Adipose tissue (tissue), 3 donors: ENCODE data around the gene NRIP3. TPM values are rescaled to one million over a fixed set of nuclear protein-coding genes. Genes with fewer than 3 reads are reported as not detected.

Experiments
- H3K27ac ChIP-seq: one replicate; pipeline ENCODE4 v1.5.1; 2013; ENCODE audit warnings: low read depth, low read length
- WGBS, 3 donors: extraction: QIAGEN DNeasy Blood & Tissue Kit; methylation state at CpG; one replicate each; pipeline ENCODE4 v1.1.7; 2013; 5-methylcytosine and 5-hydroxymethylcytosine counted together
- polyA plus RNA-seq, 3 donors: library from polyadenylated mRNA; stranded (reverse); fragments of 200-250 nt; gene quantifications; one replicate each; pipeline ENCODE4 v1.2.3, GENCODE V29; 2013
- donor health status: healthy with polysubstance abuse.
- donor health status: Bipolar disorder and iron deficiency.
- donor health status: healthy.

NRIP3 gene
- under 1 TPM; 0.16 to 0.61 (median 0.34) TPM for polyA plus RNA-seq

DNA sequence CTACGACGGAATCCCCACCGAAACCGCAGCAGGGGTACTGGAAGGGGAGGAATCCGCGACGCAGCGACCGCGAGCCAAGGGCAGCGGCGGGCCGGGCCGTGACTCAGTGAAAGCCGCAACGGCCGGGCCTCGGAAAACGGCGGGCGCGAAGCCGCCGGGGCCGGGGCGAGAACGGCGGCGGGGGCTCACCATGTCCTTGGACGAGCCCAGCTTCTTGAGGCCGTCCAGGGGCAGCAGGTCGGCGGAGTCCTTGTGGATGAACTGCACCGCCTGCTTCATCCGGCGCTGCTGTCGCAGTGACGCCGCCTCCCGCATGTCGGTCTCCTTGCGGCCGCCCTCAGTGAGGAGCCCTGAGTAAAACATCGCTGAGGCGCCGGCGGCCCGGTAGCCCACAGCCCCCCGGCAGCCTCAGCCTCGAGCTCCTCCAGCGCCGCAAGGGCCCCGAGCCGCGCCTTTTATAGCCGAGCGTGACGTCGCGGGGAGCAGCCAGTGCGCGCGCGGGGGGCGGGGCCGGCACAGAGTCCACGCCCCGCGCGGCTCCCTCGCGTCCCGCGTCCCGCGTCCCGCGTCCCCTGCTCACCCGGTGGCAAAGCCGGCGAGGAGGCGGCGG, at the start of gene NRIP3:
TSS of gene NRIP3 (minus strand) at position 429 of the 610 bp plus-strand sequence. CDS start at position 363, 66 bp downstream.
- no peak within 1 kb of the TSS for H3K27ac ChIP-seq
- WGBS, 3 donors: 1 to 2% (median 2%) methylated on average over 65 to 83 of the region's 83 CpGs

DNA sequence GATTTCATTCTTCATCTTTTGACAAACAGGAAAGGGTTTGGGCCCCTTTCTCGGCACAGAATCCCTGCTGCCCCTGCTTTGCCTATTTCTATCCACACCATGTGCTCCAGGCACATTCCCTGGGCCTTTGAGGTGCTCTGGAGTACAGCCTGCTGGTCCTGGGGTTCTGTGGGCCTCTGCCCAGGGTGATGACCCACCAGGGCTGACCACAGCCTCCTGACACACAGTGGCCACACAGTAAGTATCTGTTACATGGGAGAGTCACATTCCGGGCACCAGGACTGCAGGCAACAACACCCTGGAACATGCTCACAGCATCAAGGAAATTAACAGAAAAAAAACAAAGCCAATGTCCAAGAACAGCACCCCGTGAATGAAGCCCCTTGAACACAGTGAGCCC, 48.5 kb upstream of the NRIP3 start:
- WGBS, 3 donors: 91 to 94% (median 91%) methylated on average over 3 of the region's 3 CpGs
- no peak overlapping the region for H3K27ac ChIP-seq

DNA sequence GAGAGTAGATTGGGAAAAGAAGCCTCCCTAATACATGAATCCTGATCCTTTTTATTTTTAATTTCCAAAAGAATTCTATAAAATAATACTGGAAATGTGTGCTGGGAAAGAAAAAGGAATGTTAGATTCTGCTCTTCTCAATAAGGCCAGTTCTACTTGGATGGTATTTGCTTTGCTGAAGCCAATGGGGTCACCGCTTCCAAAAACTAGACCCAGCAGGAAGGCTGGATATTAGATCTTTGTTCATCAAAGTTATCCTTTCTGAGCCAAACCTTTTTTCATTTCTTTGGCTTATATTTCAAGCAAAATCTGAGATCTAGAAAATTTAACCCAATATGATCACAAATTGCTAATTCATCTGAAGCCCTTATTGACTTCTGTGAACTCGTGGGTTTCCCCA, 46.2 kb upstream of the NRIP3 start:
- H3K27ac ChIP-seq: no peak overlapping the region
- 94 to 98% (median 95%) methylated on average over 2 of the region's 2 CpGs for WGBS, 3 donors

DNA sequence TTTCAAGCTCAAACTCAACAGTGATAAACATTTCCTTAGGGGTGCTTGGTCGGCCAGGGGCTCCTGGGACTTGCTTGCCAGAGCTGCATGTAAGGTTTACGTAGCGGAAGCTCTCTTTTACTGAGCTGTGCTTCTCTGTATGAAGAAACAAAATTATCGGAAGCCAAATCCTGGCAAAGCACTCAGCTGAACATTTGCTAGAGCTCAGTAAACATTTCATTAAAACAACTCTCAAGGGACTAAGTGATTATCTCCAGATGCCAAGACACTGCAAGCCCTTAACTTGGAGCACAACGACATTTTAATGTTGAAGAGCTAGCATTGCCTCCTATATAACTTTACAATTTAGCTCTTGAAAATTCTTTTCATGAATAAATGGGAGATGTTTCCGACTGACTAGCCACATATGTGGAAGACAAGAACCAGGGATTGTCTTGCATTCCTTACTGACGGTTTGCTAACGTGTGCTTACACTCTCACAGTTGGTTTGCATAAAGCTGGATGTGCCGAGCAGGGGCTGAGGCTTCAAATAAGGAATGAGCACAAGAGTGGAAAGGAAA, 44.2 kb upstream of the NRIP3 start:
- 39 to 68% (median 56%) methylated on average over 9 of the region's 9 CpGs for WGBS, 3 donors
- H3K27ac ChIP-seq: no peak overlapping the region

DNA sequence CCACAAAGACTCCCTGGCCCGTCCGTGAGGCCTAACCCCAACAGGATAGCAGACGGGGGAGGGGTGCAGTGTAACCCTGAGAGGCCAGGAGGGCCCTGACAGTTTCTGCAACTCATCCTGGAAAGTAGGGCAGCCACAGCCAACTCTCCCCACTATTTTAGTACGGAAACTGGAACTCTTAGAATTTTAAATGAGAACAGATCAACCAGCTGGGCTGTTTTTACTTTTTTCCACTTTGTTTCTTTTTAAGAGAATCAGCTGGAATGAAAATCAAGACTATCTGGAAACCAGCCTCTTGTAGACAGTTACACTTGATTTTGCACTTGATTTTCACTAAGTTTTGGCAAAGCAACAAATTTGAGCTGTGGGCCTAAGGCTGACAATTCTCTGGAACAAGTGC, 42.7 kb upstream of the NRIP3 start:
- WGBS, 3 donors: 57 to 85% (median 77%) methylated on average over 4 of the region's 4 CpGs
- no peak overlapping the region for H3K27ac ChIP-seq

DNA sequence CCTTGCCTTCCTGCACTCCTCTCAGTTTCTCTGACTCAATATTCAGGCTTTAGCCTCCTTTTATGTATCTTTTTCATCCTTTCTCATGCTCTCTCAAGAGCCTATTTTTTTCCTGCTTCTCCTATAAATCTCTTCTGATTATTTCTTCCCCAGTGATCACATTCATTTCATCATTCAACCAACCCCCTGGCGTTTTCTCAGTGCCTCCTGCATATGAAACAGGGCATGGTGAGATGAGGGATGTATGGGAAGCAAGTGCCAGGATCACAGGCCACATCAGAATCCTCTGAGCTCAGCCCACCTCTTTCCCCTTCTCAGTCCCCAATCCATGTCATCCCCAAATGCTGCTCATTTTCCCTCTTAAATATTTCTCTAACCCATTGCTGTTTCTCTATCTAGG, 38.7 kb upstream of the NRIP3 start:
- WGBS, 3 donors: 58 to 91% (median 66%) methylated on average over 1 of the region's 1 CpG
- no peak overlapping the region for H3K27ac ChIP-seq

DNA sequence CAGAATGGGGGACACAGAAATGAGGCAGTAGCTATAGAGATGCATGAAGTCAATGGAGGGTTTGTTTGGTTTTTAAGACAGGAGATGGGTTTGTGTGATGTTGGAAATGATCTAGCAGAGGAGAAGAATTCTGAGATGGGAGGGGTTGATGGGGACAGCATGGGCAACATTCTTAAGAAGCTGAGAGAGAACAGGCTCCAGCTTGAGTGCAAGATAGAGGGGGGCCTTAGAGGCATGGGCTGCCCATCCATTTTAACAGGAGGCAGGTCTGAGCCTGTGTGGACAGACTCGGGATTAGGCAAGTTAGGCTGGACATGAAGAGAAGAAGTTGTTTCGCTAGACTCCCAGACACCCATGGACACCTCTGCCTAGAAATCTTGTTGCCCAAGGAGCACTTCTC, 37.9 kb upstream of the NRIP3 start:
- H3K27ac ChIP-seq: no peak overlapping the region
- 94 to 97% (median 96%) methylated on average over 2 of the region's 2 CpGs for WGBS, 3 donors

DNA sequence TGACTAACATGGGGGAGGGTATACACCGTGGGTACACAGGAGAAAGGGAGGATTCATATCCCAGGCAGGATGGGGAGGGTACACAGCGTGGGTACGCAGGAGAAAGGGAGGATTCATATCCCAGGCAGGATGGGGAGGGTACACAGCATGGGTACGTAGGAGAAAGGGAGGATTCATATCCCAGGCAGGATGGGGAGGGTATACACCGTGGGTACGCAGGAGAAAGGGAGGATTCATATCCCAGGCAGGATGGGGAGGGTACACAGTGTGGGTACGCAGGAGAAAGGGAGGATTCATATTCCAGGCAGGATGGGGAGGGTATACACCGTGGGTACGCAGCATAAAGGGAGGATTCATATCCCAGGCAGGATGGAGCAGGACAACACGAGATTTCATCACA, 36.6 kb upstream of the NRIP3 start:
- H3K27ac ChIP-seq: no peak overlapping the region

DNA sequence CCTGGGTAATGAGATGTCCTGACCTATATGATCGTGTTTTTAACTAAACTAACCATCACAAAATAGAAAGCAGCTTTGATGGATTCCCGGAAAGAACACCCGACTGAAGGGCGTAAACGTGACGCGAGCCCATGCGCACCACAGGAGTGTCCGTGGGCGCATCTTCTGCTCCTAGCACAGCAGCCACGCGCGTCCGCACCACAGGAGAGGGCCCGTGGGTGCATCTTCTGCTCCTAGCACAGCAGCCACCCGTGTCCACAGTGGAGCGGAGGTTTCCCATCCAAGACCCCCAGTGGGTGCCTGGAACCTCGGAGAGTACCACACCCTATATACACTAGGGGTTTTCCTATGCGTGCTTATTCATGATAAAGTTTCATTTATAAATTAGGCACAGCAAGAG, 36.1 kb upstream of the NRIP3 start:
- WGBS, 3 donors: 95 to 97% (median 95%) methylated on average over 19 of the region's 19 CpGs
- no peak overlapping the region for H3K27ac ChIP-seq

More for the DNA sequence above, 36.6 kb upstream of the NRIP3 start:
- WGBS, 3 donors: 92 to 95% (median 93%) methylated on average over 10 of the region's 10 CpGs

DNA sequence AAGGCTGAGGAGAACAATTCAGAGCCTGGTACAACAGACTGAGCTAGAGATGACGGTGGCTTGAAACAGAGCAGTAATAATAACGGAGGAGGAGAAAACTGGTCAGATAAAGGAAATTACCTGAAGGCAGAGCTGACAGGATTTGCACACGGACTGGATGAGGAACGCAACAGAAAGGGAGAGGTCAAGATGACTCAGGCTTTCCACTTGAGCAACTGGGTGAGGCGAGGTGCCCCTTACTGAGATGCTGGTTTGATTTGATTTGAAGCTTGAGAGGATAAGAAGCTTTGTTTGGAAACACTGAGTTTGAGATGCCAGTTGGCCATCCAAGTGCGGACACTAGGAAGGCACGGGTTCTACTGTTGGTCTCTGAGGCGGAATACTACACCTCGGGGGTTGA, 35.4 kb upstream of the NRIP3 start:
- no peak overlapping the region for H3K27ac ChIP-seq
- 88 to 97% (median 90%) methylated on average over 9 of the region's 9 CpGs for WGBS, 3 donors

DNA sequence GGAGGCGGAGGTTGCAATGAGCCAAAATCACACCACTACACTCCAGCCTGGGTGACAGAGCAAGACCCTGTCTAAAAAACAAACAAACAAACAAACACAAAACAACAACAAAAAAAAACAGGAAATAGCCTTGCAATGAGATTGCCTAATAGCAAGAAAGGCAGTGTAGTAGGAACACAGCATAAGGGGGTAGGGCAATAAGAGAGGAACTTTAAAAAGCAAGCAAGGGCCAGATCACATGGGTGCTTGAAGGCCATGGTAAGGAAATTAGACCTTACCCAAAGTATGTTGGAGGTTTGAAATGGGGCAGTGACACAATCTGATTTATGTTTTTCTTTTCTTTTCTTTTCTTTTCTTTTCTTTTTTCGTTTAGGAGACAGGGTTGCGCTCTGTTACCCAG, 34.7 kb upstream of the NRIP3 start:
- 92 to 100% (median 93%) methylated on average over 3 of the region's 3 CpGs for WGBS, 3 donors
- H3K27ac ChIP-seq: no peak overlapping the region

DNA sequence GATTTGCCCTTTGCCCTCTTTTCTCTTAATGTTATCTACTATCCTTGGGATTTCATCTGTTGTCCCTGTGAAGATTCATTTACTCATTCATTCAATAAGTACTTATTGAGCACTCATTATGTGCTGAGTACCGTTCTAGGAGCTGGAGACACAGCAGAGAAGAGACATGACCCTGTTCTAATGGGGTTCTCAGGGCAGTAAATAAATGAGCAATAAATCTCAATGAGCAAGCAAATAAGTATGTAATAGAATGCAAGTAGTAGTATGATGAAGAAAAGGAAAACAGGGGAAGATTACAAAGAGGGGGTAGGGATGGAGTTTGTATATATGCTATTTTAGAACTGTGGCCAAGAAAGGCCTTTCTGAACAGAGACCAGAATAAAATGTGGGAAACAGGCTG, 34.2 kb upstream of the NRIP3 start:
- 68 to 88% (median 82%) methylated on average over 1 of the region's 1 CpG for WGBS, 3 donors

DNA sequence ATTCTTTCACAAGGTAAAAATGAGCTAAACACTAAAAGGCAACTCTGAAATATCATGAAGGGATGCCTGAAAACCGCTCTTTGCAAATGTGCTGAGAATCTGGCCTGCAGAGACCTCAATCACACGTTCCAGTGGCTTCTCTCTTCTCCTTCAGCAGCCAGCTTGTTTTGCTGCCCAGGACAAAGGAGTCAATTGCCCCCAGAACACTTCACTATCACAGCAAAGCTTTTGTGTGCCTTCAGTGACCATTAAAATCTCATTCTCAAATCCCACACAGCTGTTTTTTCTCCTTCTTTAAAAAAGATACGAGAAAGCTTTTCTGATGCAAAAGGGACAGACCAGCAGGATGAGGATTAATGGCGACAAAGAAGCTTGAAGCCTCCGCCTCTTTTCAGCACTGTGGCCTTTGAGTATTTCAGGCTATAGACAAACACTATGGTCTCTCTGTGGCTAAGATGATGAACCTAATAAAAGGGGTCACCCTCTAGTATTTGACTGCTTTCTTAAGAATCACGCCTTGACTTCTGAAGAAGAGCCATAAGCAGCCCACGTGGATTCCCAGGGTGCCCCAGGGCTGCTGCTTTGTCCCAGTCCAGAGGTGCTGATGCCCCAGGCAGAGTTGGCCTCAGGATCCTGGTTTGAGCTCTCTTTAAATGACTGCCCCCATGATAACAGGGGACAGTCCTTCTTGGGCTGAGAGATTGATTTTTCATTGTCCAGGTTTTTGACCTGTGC, 33.4 kb upstream of the NRIP3 start:
- no peak overlapping the region for H3K27ac ChIP-seq
- WGBS, 3 donors: 76 to 89% (median 78%) methylated on average over 7 of the region's 7 CpGs

More for the DNA sequence above, 34.2 kb upstream of the NRIP3 start:
- no peak overlapping the region for H3K27ac ChIP-seq

DNA sequence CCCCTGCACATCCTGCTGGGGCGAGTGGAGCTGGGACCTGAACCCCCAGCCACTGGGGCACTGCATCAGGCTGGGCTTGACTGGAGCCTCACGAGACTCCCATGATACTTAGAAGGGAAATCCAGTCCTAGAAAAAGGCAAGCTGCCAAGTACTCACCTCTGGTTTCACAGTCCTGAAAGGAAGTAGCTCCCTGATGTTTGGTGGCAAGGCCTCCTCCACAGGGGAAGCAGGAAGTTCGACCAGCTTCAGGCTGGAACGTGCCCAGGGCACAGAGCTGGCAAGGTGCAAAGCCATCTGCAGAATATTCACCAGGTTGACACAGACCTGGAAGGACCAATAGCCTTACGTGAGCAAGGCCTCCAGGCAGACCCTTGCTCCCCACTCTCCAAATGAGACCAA, 26.8 kb upstream of the NRIP3 start:
- H3K27ac ChIP-seq: no peak overlapping the region
- 57 to 79% (median 69%) methylated on average over 5 of the region's 5 CpGs for WGBS, 3 donors

DNA sequence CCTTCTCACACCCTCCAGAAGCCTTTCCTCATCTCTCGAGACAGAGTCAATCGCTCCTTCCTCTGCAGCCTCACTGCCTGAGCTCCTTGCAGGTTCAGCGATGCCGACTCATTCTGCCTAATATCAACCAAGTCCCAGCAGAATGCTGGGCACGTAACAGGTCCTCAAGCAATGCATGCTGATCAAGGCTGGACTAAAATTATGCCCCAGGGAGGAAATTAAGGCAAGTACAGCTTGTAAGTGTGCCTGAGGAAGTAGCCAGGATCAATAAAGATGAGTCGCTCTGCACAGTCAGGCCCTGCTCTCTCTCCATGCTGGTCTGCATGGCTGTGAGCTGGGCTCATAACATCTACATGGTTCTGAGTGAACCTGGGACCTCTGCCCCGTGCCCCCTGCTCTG, 25.6 kb upstream of the NRIP3 start:
- WGBS, 3 donors: 88 to 92% (median 92%) methylated on average over 7 of the region's 7 CpGs
- no peak overlapping the region for H3K27ac ChIP-seq

DNA sequence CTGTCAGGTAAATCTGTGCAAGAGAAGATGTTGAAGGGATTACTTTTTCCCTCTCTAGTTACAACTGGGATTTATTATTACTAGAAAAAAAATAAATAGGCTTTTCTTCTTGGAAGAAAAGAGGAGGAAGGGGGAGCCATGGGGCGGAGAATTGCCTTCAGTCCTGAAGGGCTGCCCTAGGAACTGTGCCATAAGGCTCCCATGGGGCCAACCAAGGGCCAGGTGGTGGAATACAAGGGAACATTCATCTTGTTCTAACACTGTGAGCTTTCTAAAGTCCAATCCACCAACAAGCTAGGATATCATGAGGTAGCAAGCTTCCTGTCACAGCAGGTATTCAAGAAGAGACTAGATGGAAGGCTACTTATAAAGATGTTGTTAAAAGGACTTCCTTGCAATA, 24.8 kb upstream of the NRIP3 start:
- no peak overlapping the region for H3K27ac ChIP-seq
- 80 to 95% (median 81%) methylated on average over 1 of the region's 1 CpG for WGBS, 3 donors

DNA sequence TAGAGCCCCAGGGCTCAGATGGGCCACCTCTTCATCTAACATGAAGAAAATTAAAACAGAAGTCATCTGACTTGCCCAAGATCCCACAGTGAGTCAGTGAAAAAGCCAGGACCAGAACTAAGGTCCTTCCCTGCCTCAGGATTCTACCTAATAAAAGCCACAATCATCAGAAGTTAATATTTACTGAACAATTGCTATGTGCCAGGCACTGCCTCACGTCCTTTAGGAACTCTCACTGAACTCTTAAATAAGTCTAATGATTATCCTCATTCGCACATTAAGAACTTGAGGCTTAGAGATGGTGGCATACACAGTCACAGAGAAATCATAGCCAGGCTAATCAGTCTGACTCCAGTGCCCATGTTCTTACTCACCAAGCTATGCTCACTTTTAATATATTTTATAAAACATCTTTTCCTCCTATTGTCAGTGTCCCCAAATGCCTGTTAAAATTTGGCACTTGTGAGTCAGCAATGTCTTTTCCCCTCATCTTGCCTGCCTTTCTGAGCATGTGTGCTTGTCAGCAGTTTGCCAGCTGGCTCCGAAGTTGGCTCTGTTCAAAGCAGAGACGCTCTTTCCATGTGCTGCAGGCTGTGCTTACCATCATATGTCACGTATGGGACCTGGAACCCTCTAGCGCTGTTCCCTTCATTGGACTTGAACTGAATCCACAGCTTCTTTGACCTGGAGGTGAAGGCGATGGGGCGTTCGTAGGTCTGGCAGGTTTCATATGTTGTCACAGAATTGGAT, 21.5 kb upstream of the NRIP3 start:
- 78 to 91% (median 88%) methylated on average over 9 of the region's 9 CpGs for WGBS, 3 donors
- no peak overlapping the region for H3K27ac ChIP-seq

DNA sequence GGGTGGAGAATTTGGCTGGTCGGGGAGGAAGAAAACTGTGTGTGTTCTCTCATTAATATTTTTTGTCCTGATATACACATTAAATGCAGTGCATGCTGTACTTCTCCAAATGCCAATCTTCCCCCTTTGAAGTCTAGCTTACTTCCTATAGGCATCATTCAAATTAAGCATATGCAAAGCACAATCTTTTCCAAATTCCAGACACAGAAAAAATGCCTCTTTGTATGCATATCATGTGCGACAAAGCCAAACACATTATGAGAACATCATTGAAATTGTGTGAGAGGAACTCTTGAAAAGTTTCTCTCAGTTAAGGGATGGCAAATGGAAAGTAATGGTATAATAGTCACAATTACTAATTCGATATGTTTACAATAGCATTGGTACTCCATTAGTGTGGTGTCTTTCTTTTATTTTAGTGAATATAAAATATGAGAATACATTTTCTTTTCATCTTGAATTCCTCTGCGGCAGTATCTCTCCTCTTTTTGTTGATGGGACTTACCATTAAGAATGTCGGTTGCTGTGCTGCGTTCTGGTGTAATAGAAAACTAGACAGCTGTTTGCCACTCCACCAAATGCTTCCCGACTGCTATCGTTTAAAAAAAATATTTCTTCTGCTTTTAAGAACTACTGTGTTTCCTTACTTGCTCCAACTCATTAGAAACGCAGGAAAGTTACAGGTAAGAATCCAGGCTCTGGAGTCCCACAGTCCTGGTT, 19.3 kb upstream of the NRIP3 start:
- H3K27ac ChIP-seq: no peak overlapping the region
- 90 to 93% (median 92%) methylated on average over 9 of the region's 9 CpGs for WGBS, 3 donors

DNA sequence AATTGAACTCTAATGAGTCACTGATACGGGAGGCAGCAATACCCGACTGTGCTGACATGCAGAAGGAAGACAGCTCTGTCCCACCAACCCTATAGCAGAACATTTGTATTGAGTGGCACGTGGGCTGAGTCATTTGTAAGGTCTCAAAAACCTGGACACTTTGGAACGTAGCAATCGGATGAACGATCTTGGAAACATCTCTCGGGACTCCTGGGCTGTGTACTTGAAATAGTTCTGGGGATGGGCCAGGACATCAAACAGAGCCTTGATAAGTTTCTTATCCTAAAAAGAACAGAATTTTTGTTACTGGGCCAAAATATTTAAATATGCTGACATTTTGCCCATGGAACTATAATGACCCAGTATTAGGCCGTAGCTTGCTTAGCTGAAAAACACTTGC, 17.1 kb upstream of the NRIP3 start:
- 55 to 70% (median 57%) methylated on average over 8 of the region's 8 CpGs for WGBS, 3 donors
- no peak overlapping the region for H3K27ac ChIP-seq
